CD4-positive, alpha-beta T cell treated with Interferon gamma for 1 hour (primary cell): Measurements from ENCODE around the gene MPZL3.
"Not testable (repeated sequence)": the region's sequence is repeated elsewhere in the genome, so short reads cannot be mapped to it uniquely, and the experiment has no call there.

Experiments used
- DNase-seq: peaks from one replicate; pipeline ENCODE4 v3.0.0-alpha.2; 2020

MPZL3 gene

GRCh38 chr11:118210323-118210722 lies 41.8 kb downstream of the MPZL3 start:
- DNase-seq = no peak

GRCh38 chr11:118209033-118209432 lies 43.1 kb downstream of the MPZL3 start:
- DNase-seq = no peak

GRCh38 chr11:118207079-118207478 lies 45.1 kb downstream of the MPZL3 start:
- no peak for DNase-seq

GRCh38 chr11:118206391-118207031 lies 45.7 kb downstream of the MPZL3 start:
- no peak for DNase-seq

- no peak for DNase-seq
Measured at GRCh38 chr11:118205606-118206378, 46.4 kb downstream of the MPZL3 start.

GRCh38 chr11:118202599-118203422 lies 49.4 kb downstream of the MPZL3 start:
- peak; percentile 41 for DNase-seq

GRCh38 chr11:118201966-118202365 lies 50.2 kb downstream of the MPZL3 start:
- no peak for DNase-seq

GRCh38 chr11:118200901-118201680 lies 51.1 kb downstream of the MPZL3 start:
- peak; percentile 21 for DNase-seq

GRCh38 chr11:118200497-118200896 lies 51.7 kb downstream of the MPZL3 start:
- DNase-seq = no peak

- DNase-seq = no peak
Measured at GRCh38 chr11:118199135-118199534, 53.0 kb downstream of the MPZL3 start.

- DNase-seq = peak; percentile 80
Measured at GRCh38 chr11:118198370-118198769, 53.8 kb downstream of the MPZL3 start.

GRCh38 chr11:118194835-118195627 lies 57.1 kb downstream of the MPZL3 start:
- no peak for DNase-seq

GRCh38 chr11:118193910-118194566 lies 58.1 kb downstream of the MPZL3 start:
- DNase-seq = no peak

- DNase-seq = not testable (repeated sequence)
Measured at GRCh38 chr11:118192817-118193216, 59.3 kb downstream of the MPZL3 start.

GRCh38 chr11:118190942-118191506 lies 61.1 kb downstream of the MPZL3 start:
- not testable (repeated sequence) for DNase-seq

- no peak for DNase-seq
Measured at GRCh38 chr11:118186346-118187107, 65.6 kb downstream of the MPZL3 start.

- no peak for DNase-seq
Measured at GRCh38 chr11:118184784-118185579, 67.2 kb downstream of the MPZL3 start.

GRCh38 chr11:118183691-118184090 lies 68.5 kb downstream of the MPZL3 start:
- not testable (repeated sequence) for DNase-seq

- DNase-seq = no peak
Measured at GRCh38 chr11:118180300-118180703, 71.9 kb downstream of the MPZL3 start.
